Measurements from ENCODE around the gene PSORS1C1. TPM values are rescaled to one million over a fixed set of nuclear protein-coding genes. Genes with fewer than 3 reads are reported as not detected.
A peak's percentile ranks its signal among the peaks of the same experiment; 100 is the strongest.

Gene PSORS1C1
- total RNA-seq, 1 donor, result 2.2 TPM

DNA sequence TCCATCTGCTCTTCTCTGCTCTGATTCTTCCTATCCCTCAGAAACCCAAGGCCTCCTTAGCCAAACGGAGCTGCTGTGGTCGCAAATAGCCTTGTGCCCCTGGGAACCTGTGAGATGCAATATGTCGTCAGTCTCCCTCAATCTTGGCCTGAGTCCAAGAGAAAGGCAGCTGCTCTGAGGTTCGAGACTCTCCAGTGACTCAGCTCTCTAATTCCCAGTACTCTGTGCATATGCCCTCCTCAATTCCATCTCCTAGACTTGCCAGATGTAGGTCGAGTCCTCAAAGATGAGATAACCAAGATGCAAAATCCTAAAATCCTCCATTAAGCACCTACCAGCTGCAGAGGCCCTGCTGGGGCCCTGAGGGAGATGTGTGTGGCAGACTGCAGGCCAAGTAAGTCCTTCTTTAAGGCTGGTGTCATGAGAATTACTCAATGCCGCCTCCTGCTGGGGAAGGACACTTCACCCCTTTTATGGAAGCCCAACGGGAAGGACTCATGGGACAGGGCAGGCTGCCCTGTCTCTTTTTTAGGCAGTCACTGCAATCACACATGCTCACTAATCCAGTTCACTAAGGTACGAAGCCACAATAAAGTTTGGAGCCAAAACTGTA, 30.8 kb upstream of the PSORS1C1 start:
- H2AFZ ChIP-seq (ENCODE audit: low read length), result peak overlapping the region; percentile 52
- no peak overlapping the region for H3K4me3 ChIP-seq (ENCODE audit: insufficient read depth, low read length)
- TF ChIP-seq, protein P1, sequence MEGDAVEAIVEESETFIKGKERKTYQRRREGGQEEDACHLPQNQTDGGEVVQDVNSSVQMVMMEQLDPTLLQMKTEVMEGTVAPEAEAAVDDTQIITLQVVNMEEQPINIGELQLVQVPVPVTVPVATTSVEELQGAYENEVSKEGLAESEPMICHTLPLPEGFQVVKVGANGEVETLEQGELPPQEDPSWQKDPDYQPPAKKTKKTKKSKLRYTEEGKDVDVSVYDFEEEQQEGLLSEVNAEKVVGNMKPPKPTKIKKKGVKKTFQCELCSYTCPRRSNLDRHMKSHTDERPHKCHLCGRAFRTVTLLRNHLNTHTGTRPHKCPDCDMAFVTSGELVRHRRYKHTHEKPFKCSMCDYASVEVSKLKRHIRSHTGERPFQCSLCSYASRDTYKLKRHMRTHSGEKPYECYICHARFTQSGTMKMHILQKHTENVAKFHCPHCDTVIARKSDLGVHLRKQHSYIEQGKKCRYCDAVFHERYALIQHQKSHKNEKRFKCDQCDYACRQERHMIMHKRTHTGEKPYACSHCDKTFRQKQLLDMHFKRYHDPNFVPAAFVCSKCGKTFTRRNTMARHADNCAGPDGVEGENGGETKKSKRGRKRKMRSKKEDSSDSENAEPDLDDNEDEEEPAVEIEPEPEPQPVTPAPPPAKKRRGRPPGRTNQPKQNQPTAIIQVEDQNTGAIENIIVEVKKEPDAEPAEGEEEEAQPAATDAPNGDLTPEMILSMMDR (IDR thresholded peaks at IDR 0.05; ENCODE audit: extremely low read depth, low read depth, low read length), result peak; percentile 51
- H3K9me3 ChIP-seq (ENCODE audit: low read depth, low read length), result no peaks in the 10 kb centered on the region
- H3K27me3 ChIP-seq (ENCODE audit: insufficient read depth, low read length), result no peaks in the 10 kb centered on the region
- H3K4me1 ChIP-seq (ENCODE audit: insufficient read depth, low read length), result peaks cover 25% of the 10 kb centered on the region
- no peaks in the 10 kb centered on the region for H4K20me1 ChIP-seq (ENCODE audit: insufficient read depth, low read length)
- no peaks in the 10 kb centered on the region for H3K36me3 ChIP-seq (ENCODE audit: insufficient read depth, low read length)
- peak overlapping the region; percentile 77 for H3K27ac ChIP-seq (ENCODE audit: low read depth, low read length)
- peak; percentile 86 for DNase-seq (ENCODE audit: insufficient read length, low spot score, missing footprints)
- H3K4me2 ChIP-seq (ENCODE audit: insufficient read depth, low read length), result peak overlapping the region; percentile 42
- H3K79me2 ChIP-seq (ENCODE audit: insufficient read depth, low read length), result no peaks in the 10 kb centered on the region

DNA sequence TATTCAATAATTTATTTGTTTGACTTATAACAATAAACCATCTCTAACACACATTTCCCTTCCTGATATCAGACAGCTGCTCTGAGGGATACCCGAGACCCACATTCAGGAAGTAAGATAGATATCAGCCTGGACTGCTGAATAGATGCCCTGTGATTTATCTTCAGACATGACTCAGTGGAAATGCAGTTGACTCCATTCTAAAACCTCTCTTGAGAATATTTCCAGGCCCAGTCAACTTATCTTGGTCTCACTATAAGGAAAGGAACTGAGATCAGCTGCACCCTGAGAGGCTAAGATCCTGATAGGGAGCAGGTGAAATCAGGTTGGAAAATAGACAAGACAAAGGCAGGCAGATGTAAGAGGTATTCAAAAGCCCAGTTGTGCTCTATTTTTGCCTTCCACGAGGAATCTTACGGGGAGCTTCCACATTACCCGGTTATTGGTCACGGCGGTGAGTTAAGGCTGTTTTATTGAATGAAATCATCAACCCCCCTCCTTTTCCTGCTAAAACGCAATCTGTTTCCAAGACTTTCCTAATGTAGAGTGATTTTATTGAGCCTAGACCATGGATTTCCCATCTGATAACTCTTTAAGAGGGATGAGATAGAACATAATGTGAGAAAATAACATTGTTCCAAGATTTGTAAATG, 27.7 kb upstream of the PSORS1C1 start:
- Histone ChIP-seq H3K4me3 (ENCODE audit: insufficient read depth, low read length) (peak overlapping the region; percentile 46), H3K27ac (ENCODE audit: low read depth, low read length) (peak overlapping the region; percentile 77), H3K9me3 (ENCODE audit: low read depth, low read length) (no peaks in the 10 kb centered on the region), H3K27me3 (ENCODE audit: insufficient read depth, low read length) (no peaks in the 10 kb centered on the region), H2AFZ (ENCODE audit: low read length) (peak overlapping the region; percentile 48), H4K20me1 (ENCODE audit: insufficient read depth, low read length) (no peaks in the 10 kb centered on the region), H3K79me2 (ENCODE audit: insufficient read depth, low read length) (no peaks in the 10 kb centered on the region), H3K4me2 (ENCODE audit: insufficient read depth, low read length) (peak overlapping the region; percentile 81), H3K36me3 (ENCODE audit: insufficient read depth, low read length) (no peaks in the 10 kb centered on the region), H3K4me1 (ENCODE audit: insufficient read depth, low read length) (peaks cover 25% of the 10 kb centered on the region)
- TF ChIP-seq, protein P1 (IDR thresholded peaks at IDR 0.05; ENCODE audit: extremely low read depth, low read depth, low read length), result no peak
- peak; percentile 84 for DNase-seq (ENCODE audit: insufficient read length, low spot score, missing footprints)

DNA sequence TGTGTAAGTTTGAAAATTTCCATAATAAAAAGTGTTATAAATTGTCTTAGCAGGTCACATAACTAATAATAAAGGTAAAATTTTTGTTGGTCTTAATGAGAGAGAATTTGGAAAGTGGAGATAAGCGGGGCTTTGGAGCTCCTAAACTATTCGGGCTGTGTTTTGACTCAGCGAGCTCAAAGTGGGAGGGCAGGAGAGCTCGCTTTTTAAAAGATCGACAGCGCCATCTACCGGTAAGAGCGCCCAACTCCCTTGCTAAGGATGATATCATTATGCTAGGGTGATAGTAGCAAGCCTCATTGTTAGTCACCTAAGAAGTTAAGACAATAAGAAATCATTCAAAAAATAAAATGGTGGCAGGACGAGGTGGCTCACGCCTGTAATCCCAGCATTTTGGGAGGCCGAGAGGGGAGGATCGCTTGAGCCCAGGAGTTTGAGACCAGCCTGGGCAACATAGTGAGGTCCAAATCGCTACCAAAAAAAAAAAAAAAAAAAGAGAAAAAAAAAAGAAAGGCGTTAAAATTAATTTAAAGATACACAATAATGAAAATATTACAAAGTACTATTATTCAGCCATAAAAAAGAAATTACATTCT, 27.0 kb upstream of the PSORS1C1 start:
- Histone ChIP-seq H3K27me3 (ENCODE audit: insufficient read depth, low read length) (no peaks in the 10 kb centered on the region), H3K27ac (ENCODE audit: low read depth, low read length) (peak overlapping the region; percentile 77), H2AFZ (ENCODE audit: low read length) (no peak overlapping the region), H3K4me3 (ENCODE audit: insufficient read depth, low read length) (peak overlapping the region; percentile 46), H3K4me1 (ENCODE audit: insufficient read depth, low read length) (peaks cover 25% of the 10 kb centered on the region), H3K9me3 (ENCODE audit: low read depth, low read length) (no peaks in the 10 kb centered on the region), H4K20me1 (ENCODE audit: insufficient read depth, low read length) (no peaks in the 10 kb centered on the region), H3K36me3 (ENCODE audit: insufficient read depth, low read length) (no peaks in the 10 kb centered on the region), H3K79me2 (ENCODE audit: insufficient read depth, low read length) (no peaks in the 10 kb centered on the region), H3K4me2 (ENCODE audit: insufficient read depth, low read length) (peak overlapping the region; percentile 81)
- DNase-seq (ENCODE audit: insufficient read length, low spot score, missing footprints), result peak; percentile 89
- TF ChIP-seq, protein P1 (IDR thresholded peaks at IDR 0.05; ENCODE audit: extremely low read depth, low read depth, low read length), result peak; percentile 82
